Gastrocnemius medialis (tissue), 4 donors: ENCODE data around the gene RBM33. TPM values are rescaled to one million over a fixed set of nuclear protein-coding genes. Genes with fewer than 3 reads are reported as not detected.

Experiments used
- ATAC-seq, 2 donors: fragments of 150-250 bp; one replicate each; pipeline ENCODE4 v1.9.1; 2016
- DNase-seq, 2 donors: peaks; one replicate each; pipeline ENCODE4 v3.0.0-alpha.2; 2019
- H3K27ac ChIP-seq, 4 donors: fragments of 200-600 bp; sonication (generic); 1 replicate in 1 of 4; 2 replicates in 3 of 4; pipeline ENCODE4 v1.5.1; 2016 to 2018; ENCODE audit warnings: mild to moderate bottlenecking in 2 of 4, moderate library complexity in 1 of 4
- H3K27me3 ChIP-seq, 3 donors: fragments of 200-600 bp; sonication (generic) in 2 of 3; 1 replicate in 1 of 3; 2 replicates in 2 of 3; pipeline versions ENCODE4 v1.5.1 to v1.6.0; 2016 to 2019; ENCODE audit warnings: mild to moderate bottlenecking in 1 of 3, moderate library complexity in 1 of 3
- H3K36me3 ChIP-seq, 2 donors: fragments of 200-600 bp; sonication (generic) in 1 of 2; one replicate each; pipeline ENCODE4 v1.5.1; 2017 to 2018
- H3K4me1 ChIP-seq, 2 donors: fragments of 200-600 bp; sonication (generic) in 1 of 2; one replicate each; pipeline ENCODE4 v1.5.1; 2016 to 2017; ENCODE audit warnings: mild to moderate bottlenecking in 2 of 2
- H3K4me3 ChIP-seq, 4 donors: fragments of 200-600 bp; sonication (generic) in 3 of 4; 1 replicate in 1 of 4; 2 replicates in 3 of 4; pipeline ENCODE4 v1.5.1; 2016 to 2019; ENCODE audit warnings: mild to moderate bottlenecking in 2 of 4
- H3K9me3 ChIP-seq, 3 donors: fragments of 200-600 bp; sonication (generic) in 2 of 3; 1 replicate in 1 of 3; 2 replicates in 2 of 3; pipeline ENCODE4 v1.5.1; 2016 to 2019
- CTCF ChIP-seq, 5 experiments: fragments of 450-650 bp in 3 of 5; fragments of 200-600 bp in 2 of 5; sonication (generic) in 2 of 5; IDR thresholded peaks in 4 of 5; conservative IDR thresholded peaks in 1 of 5; 1 replicate in 4 of 5; 2 replicates in 1 of 5; pipeline ENCODE4 v1.5.1; 2016 to 2019; ENCODE audit warnings: antibody characterized with exemption in 5 of 5, mild to moderate bottlenecking in 3 of 5, moderate library complexity in 3 of 5
- POLR2A ChIP-seq, 2 donors: fragments of 450-650 bp; IDR thresholded peaks; one replicate each; pipeline ENCODE4 v1.6.1; 2017; ENCODE audit warnings: antibody characterized with exemption in 2 of 2, mild to moderate bottlenecking in 2 of 2, moderate library complexity in 2 of 2
- in situ Hi-C, 4 donors: fragments of 200-750 bp; cut with MboI; loops; one replicate each; pipeline versions ENCODE4 v1.15.0 to v1.8.0; 2017; ENCODE audit warnings: low sequenced_read_pairs in 4 of 4
- intact Hi-C: fragments of 100-400 bp; cut with DNase I; formaldehyde crosslinking; loops from one replicate; pipeline ENCODE4 v1.15.1; 2023; ENCODE audit warnings: low total_unique reads
- total RNA-seq, 4 donors: library from RNA; depleted of rRNA; stranded (reverse); fragments of >200 nt; gene quantifications; one replicate each; pipeline versions ENCODE4 v1.1.0 to v1.2.3, GENCODE V29; 2016

RBM33 gene
- total RNA-seq, 4 donors from 2014 or later: 16.6 to 30.0 (median 28.1) TPM

GRCh38 chr7:155829796-155830470 is 185.5 kb downstream of the RBM33 start:
- Histone ChIP-seq H3K4me1 (no peaks in the 10 kb centered on the region), H3K27me3 (peaks cover 0 to 6% (median 0%) of the 10 kb centered on the region in 3 donors), H3K9me3 (no peaks in the 10 kb centered on the region), H3K36me3 (no peaks in the 10 kb centered on the region), H3K4me3 (no peak overlapping the region), H3K27ac (no peak overlapping the region)
- intact Hi-C loops (no loop called here), in situ Hi-C loops (no loop called here)
- TF ChIP-seq POLR2A (IDR thresholded peaks at IDR 0.05) (no peak), CTCF (IDR thresholded peaks at IDR 0.05 in 4 of 5, conservative IDR thresholded peaks at IDR 0.05 in 1 of 5) (no peak)
- ATAC-seq: no peak
- no peak for DNase-seq

Other genes starting within 250 kb of the RBM33 start
- 1 to 10 TPM in 1 of 4 donors, under 1 TPM in 3; 0.31 to 1.2 (median 0.65) TPM for gene EN2, start 186.5 kb upstream of the RBM33 start, total RNA-seq
- gene CNPY1, start 98.1 kb upstream of the RBM33 start, total RNA-seq: under 1 TPM in 1 of 4 donors, not detected in 3; 0.25 TPM
- gene SHH, start 167.8 kb downstream of the RBM33 start, total RNA-seq: not detected